Coronary artery (tissue), 2 donors: Measurements from ENCODE around the gene KCNJ10.

Experiments
- DNase-seq: peaks from one replicate; pipeline ENCODE4 v3.0.0-alpha.2; 2017; ENCODE audit warnings: low spot score
- H3K27ac ChIP-seq, 2 donors: fragments of 200-600 bp; sonication (generic); one replicate each; pipeline ENCODE4 v1.5.1; 2016 to 2019
- H3K4me3 ChIP-seq: fragments of 200-600 bp; sonication (generic); 2 replicates; pipeline ENCODE4 v1.5.1; 2016; ENCODE audit warnings: mild to moderate bottlenecking, moderate library complexity
- TF ChIP-seq, protein P1 (sequence below): fragments of 200-600 bp; sonication (generic); IDR thresholded peaks from one replicate; pipeline ENCODE4 v1.5.1; 2019; ENCODE audit warnings: antibody characterized with exemption

KCNJ10 gene

DNA sequence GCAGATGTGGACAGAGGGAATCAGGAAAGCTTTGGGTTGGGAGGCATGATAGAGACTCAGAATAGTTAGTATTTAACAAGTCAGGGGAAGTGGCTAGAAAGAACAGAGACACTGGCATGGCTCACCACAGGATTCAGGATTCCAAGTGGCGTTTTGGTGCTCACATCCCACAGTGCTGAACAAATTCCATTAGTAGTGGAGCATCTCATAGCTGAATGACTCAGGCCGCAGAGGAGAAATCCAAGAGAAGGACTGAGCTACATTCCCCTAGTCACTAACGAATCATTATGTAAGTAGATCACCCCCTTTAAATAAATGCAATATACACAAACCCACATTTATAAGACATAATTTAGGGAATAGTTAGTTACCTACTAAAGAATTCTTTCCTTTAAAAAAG lies 6.3 kb upstream of the KCNJ10 start:
- TF ChIP-seq, protein P1, sequence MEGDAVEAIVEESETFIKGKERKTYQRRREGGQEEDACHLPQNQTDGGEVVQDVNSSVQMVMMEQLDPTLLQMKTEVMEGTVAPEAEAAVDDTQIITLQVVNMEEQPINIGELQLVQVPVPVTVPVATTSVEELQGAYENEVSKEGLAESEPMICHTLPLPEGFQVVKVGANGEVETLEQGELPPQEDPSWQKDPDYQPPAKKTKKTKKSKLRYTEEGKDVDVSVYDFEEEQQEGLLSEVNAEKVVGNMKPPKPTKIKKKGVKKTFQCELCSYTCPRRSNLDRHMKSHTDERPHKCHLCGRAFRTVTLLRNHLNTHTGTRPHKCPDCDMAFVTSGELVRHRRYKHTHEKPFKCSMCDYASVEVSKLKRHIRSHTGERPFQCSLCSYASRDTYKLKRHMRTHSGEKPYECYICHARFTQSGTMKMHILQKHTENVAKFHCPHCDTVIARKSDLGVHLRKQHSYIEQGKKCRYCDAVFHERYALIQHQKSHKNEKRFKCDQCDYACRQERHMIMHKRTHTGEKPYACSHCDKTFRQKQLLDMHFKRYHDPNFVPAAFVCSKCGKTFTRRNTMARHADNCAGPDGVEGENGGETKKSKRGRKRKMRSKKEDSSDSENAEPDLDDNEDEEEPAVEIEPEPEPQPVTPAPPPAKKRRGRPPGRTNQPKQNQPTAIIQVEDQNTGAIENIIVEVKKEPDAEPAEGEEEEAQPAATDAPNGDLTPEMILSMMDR = no peak
- no peak overlapping the region for H3K4me3 ChIP-seq
- no peak for DNase-seq
- no peak overlapping the region for H3K27ac ChIP-seq

DNA sequence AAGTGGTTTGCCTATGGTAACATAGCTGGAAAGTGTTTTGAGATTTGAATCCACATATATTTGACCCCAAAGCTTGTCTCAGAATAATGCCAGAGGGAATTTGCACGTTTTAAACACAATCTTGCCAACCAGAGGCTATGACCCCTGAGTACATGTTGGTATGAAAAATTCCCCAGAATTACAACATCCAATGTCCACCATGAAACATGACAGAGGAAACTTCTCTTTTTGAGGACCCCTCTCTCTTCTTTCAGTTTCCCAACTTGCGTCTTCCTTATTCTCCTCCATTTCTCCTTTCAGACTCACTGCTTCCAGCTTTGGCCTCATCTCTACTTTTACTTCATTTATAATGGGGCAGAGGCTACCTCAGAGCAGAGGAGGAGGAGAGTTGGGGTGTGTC lies 5.9 kb upstream of the KCNJ10 start:
- Histone ChIP-seq H3K27ac (no peak overlapping the region), H3K4me3 (no peak overlapping the region)
- no peak for DNase-seq
- TF ChIP-seq, protein P1 = no peak

DNA sequence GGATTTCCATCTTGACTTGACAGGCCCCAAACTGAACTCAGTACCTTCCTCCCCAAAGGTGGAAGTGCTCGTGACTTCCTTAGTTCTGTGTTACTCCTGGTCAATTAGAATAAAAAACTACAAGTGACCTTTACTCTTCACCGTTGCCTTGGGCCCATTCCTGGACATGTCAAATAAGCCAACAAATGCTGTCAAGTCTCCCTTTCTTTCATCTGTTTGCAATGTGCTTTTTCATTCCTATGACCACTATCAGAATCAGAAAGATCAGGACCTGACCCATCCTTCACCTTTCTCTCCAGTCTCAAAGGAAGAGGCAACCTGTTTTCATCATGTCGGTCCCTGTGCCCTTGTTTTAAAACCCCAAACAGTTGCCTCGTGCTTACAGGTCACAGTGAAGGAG lies 4.9 kb upstream of the KCNJ10 start:
- no peak for DNase-seq
- Histone ChIP-seq H3K27ac (no peak overlapping the region), H3K4me3 (no peak overlapping the region)
- TF ChIP-seq, protein P1 = no peak

DNA sequence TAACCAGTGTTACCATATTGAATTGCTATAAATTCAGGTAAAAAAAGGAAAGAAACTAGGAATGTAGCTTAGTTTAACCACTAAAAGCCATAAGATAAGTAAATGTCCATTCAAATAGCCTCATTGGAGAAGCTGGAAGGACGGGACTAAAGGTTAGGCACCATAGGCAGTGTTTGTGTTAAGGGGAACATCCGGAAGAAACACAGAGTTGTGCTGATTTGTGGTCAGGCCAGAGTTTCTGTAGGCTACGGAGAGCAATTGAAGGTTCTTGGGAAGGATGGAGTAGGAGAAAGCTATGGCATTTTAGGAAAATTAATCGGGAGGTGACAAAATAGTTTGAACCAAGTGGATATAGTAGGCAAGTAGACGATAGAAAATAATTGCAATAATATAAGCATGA lies 1.3 kb upstream of the KCNJ10 start:
- TF ChIP-seq, protein P1 = no peak
- no peak for DNase-seq
- no peak overlapping the region for H3K4me3 ChIP-seq
- H3K27ac ChIP-seq = no peak overlapping the region

DNA sequence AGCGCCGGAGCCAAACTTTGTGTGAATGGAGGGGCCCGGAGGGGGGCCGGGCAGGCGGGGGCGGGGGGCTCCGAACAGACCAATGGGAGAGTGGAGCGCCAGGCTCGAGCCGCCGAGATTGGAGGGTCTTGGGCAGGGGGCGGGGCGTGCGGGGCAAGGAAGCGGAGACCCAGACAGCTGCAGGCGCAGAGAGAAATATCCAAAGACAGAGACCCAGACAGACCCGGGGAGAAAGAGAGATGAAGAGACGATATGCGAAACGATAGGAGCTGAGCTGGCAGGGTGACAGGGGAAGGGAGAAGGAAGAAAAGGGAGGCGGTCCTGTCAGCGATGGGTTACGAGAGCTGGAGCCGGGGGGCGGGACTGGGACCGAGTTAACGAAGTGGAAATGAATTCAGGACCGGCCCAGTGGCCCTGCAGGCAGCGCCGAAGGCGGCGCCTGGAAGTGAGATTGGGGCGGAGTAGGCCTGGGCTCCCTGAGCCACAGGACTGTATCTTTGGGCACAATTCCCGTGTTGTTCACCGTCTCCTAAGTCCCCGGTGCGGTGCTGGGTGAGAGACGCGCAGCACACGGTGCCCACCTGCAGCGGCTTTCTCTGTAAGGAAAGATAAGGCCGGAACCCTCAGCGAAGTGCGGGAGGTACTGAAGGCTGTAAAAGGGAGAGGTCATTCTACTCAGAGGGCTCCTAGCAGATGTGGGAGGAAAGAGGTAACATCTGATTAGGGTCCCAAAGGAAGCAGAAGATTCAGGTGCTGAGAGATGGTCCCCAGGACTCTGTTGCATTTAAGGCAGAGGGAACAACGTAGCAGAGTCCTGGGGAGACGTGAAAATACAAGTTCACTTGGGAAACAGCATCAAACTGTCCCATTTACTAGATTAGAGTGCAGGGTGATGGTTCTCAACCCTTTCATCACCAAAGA lies 543 bp upstream of the KCNJ10 start:
- DNase-seq = no peak
- Histone ChIP-seq H3K4me3 (peak overlapping the region; percentile 68), H3K27ac (no peak overlapping the region)
- TF ChIP-seq, protein P1 = no peak

DNA sequence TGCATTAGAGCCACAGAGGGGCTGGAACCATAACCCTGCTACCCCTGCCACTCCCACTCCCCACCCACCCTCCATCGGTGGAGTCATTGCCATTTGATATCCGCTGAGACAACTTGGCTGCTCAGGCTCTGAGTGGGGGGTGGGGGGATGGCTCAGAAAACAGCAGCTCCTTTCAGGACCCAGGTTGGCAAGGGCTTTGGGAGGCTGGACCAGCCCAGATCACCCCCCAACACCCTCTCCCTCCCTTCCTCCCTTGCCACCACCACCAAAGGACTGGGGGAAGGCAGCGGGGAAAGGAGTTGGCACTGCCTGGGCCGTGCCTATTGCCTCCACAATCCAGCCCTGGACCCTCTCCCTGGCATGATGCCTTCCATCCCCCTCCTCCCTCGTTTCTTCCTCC lies 1.7 kb downstream of the KCNJ10 start:
- DNase-seq = no peak
- TF ChIP-seq, protein P1 = no peak
- Histone ChIP-seq H3K4me3 (no peak overlapping the region), H3K27ac (no peak overlapping the region)
